HG03064 (cell line): ENCODE measurements around the gene MUSTN1.

Experiments used
- ATAC-seq: cut with Tn5 transposase; IDR thresholded peaks from one replicate; pipeline ENCODE4 v1.9.1; 2021; ENCODE audit warnings: low read depth; ENCODE audit not compliant: unreplicated experiment

The MUSTN1 gene

DNA sequence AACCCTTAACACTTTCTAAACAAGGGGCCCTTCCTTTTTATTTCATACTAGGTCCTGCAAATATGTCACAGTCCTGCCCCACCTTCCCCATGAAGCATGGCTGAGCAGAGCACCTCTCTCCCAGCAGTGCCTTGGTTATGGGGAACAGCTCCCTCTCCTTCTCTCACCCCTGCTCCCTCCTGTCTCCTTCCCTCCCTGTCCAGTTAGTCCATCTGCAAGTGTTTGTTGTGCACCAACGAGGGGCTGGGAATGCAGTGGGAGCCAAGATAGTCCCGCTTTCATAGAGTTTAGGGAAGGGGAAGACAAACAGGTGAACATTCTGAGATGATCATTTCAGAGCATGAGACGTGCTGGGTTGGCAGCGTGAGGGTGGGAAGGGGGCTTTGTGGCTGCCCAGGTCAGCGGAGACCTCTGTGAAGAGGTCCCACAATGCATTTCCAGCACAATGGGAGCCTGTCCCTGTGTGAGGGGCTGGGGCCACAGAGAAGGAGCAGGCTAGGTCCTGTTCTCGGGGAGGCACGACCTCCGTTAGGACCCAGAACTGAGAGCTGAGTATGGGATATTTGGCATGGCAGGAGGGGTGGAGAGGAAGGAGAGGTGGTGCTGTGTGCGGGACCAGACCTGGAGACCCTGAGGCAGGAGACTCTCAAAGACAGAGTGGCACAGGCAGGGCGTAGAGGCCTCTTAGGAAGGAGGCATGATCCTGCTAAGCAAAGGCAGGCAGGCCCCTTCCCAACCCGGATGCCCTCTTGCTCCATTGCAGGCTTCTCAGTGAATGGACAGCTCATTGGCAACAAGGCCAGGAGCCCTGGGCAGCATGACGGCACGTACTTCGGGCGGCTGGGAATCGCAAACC is 45.7 kb downstream of the MUSTN1 start:
- no peak for ATAC-seq

DNA sequence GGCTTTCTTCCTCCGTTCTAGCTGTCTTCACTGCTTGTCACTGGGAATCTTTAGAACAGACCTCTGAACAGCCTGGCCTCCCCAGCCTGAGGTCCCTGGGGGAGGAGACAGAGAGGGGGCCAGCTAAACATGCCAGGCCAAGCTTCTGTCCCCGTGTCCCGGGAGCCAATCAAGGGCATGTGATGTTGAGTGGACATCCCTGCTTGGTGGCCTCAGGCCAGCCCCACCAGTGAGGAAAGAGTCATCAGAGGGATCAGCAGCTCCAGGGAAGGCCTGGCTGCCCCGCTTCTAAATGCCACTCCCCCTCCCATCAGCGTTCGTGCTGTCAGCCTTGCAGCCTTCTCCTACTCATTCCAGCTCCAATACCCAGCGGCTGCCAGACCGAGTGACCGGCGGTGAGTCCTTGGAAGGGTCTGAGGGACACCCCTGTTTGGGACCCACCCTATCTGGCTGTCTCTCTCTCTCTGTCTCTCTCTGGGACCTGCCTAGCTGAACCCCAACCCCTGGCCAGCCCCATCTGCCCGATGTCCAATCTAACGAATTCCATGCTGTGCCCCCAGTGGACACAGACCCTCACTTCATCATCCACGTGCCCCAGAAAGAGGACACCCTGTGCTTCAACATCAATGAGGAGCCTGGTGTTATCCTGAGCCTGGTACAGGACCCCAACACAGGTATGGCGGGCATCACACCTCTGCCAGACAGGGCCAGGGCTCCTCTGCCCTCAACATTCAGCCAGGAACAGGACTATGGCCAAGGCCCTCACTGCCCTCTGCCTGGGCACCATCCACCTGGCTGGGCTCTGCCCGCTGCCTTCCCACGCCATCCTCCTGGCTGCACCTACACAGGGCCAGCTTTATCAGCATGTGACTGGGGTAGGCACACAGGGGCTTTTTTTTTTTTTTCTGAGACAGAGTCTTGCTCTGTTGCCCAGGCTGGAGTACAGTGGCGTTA is 46.9 kb downstream of the MUSTN1 start:
- ATAC-seq: no peak

DNA sequence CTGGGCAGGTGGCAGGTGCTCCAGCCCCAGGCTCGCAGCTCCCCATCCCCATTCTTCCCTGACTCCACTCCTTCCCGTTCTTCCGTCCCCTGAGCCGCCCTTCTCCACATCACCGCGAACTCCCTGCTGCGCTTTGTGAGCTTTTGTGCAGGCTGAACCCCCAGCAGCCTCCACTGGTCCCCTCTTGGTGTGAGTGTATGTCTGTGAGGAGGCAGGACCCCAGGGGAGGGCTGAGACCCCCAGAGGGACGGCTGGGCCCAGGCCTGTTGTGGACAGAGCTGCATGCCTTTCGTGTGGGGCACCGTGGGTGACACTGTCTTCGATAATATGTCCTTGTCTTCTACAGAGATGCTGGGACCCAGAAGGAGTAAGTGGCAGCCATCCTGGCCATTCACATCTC is 47.6 kb downstream of the MUSTN1 start:
- no peak for ATAC-seq

DNA sequence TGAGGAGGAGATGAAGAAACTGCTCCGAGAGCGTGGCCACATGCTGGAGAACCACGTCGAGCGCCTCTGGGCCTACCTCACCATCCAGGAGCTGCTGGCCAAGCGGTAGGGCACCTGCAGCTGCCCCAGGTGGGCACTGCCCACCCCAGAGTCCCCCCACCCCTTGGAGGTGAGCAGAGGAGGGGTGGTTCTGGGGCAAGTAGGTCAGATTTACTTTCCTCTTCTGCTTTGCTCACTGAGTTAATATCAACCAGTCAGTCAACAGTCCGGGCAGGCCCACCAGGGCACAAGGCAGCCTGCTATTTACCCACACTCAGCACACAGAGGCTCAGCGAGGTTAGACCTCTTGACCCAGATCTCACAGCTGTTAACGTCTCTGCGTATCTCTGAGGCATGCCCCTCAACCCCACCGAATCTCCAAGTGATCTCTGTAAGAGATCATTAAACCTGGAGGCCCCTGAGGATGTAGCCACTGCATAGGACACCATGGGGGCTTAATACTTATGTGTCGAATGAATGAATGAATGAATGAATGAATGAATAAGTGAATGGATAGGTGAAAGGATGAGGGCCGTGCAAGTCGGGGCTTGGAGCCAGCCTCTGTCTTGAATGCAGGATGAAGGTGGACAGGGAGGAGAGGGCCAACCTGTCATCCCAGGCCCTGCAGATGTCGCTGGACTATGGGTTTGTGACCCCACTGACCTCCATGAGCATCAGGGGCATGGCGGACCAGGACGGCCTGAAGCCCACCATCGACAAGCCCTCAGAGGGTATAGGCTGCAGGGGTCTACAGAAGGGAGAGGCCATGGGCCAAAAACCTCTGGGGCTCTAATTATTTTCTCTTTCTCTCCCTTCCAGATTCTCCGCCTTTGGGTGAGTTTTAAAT is 48.2 kb downstream of the MUSTN1 start:
- ATAC-seq: no peak

DNA sequence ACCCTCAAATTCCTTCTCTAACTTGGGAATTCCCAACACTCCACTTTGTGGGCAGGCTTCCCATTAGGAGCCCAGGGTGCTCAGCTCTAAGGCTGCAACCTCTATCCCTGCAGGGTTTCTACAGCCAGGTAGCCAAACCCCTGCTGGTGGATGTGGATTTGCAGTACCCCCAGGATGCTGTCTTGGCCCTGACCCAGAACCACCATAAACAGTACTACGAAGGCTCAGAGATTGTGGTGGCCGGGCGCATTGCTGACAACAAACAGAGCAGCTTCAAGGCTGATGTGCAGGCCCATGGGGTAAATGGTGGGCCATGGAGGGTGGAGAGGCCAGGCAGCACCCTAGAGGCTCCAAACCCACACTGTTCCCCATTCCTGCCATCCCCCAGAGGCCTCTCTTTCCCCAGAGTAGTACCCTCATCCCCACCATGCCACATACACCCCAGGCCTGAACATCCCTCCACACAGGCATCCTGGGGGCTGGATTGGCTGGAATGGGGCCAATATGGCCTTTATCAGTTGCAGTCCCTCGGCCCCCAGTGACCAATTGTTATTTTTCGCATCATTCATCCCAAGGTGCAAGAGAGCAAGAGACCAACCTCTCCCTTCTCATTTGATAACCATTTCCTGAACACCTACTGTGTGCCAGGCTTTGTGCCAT is 49.8 kb downstream of the MUSTN1 start:
- no peak for ATAC-seq

DNA sequence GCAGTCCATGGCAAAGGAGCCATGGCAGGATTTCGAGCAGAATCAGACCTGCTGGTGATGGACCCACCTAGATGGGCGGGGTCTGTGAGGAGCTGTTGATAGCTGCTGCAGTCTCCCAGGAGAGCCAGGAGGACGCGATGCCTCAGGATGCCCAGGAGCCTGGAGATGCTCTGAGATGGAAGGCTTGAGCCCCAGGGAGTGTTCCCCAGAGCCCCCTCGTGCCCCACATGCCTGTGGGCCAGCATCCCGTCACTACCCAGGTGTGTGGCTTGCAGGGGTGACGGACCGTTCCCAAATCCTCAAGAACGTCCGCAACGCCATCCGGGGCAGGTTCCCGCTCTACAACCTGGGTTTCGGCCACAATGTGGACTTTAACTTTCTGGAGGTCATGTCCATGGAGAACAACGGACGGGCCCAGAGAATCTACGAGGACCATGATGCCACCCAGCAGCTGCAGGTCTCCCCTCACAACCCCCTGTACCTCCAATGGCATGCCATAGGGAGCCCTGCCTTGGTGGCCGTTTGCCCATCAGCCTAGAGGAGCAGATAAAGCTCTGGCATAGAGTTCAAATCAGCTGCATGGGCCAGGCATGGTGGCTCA is 50.7 kb downstream of the MUSTN1 start:
- ATAC-seq: no peak

DNA sequence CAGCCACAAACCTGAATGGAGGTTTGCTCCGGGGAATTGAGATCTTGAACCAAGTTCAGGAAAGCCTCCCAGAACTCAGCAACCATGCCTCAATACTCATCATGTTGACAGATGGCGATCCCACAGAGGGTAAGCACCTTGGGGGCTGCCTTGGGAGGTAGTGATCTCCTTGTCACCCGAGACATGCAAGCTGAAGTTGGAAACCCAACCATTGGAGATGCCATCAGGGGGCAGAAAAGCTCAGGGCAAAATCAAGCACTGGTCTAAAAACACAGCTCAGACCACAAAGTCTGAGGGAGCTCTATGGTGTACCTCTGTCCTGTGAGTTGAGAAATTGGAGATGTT is 51.6 kb downstream of the MUSTN1 start:
- no peak for ATAC-seq
